ENCODE results near the gene STT3B.

- no peak for TF ChIP-seq POLR2AphosphoS5 (IDR thresholded peaks at IDR 0.05; ENCODE audit: low read depth, low read length)
- TF ChIP-seq POLR2A (IDR thresholded peaks at IDR 0.05; ENCODE audit: low read depth, low read length) = no peak
These were observed 137.4 kb downstream of the STT3B start for GRCh38 chr3:31670136-31670535.

Measured in GM12892 (cell line).